GM19025 (cell line): ENCODE data around the gene KIF22.
"Not testable (repeated sequence)": the region's sequence is repeated elsewhere in the genome, so short reads cannot be mapped to it uniquely, and the experiment has no call there.

Experiments used
- ATAC-seq: cut with Tn5 transposase; IDR thresholded peaks from one replicate; pipeline ENCODE4 v1.9.1; 2021; ENCODE audit warnings: mild to moderate bottlenecking, low read depth, moderate library complexity; ENCODE audit not compliant: unreplicated experiment

KIF22 gene

GRCh38 chr16:29833219-29833618 is 42.7 kb downstream of the KIF22 start:
- ATAC-seq, result not testable (repeated sequence)

GRCh38 chr16:29834079-29834478 is 43.5 kb downstream of the KIF22 start:
- no peak for ATAC-seq

GRCh38 chr16:29835926-29836325 is 45.4 kb downstream of the KIF22 start:
- no peak for ATAC-seq

GRCh38 chr16:29836623-29837022 is 46.1 kb downstream of the KIF22 start:
- ATAC-seq, result no peak

- ATAC-seq, result no peak
Observed at GRCh38 chr16:29837841-29838240, 47.3 kb downstream of the KIF22 start.

GRCh38 chr16:29839822-29840221 is 49.3 kb downstream of the KIF22 start:
- ATAC-seq, result no peak

- no peak for ATAC-seq
Observed at GRCh38 chr16:29840240-29840639, 49.7 kb downstream of the KIF22 start.

GRCh38 chr16:29841631-29842030 is 51.1 kb downstream of the KIF22 start:
- ATAC-seq, result no peak

GRCh38 chr16:29842732-29843346 is 52.3 kb downstream of the KIF22 start:
- ATAC-seq, result no peak

- ATAC-seq, result no peak
Observed at GRCh38 chr16:29843931-29844330, 53.4 kb downstream of the KIF22 start.

- no peak for ATAC-seq
Observed at GRCh38 chr16:29844575-29845331, 54.2 kb downstream of the KIF22 start.

- ATAC-seq, result no peak
Observed at GRCh38 chr16:29845656-29846055, 55.1 kb downstream of the KIF22 start.

GRCh38 chr16:29848420-29849297 is 58.1 kb downstream of the KIF22 start:
- no peak for ATAC-seq

GRCh38 chr16:29849505-29849904 is 59.0 kb downstream of the KIF22 start:
- no peak for ATAC-seq

GRCh38 chr16:29850998-29851397 is 60.4 kb downstream of the KIF22 start:
- no peak for ATAC-seq

GRCh38 chr16:29852654-29853053 is 62.1 kb downstream of the KIF22 start:
- no peak for ATAC-seq

GRCh38 chr16:29854520-29855100 is 64.1 kb downstream of the KIF22 start:
- ATAC-seq, result no peak
